Hepatocyte (in vitro differentiated cells): Measurements from ENCODE around the gene PLCL1.

Source experiments
- EZH2 ChIP-seq: fragments of 200-600 bp; sonication (generic); IDR thresholded peaks from 2 replicates; pipeline ENCODE4 v1.6.1; 2016; ENCODE audit warnings: antibody characterized with exemption, mild to moderate bottlenecking, borderline replicate concordance
- TF ChIP-seq, protein P1 (sequence below): fragments of 200-600 bp; sonication (generic); IDR thresholded peaks from 2 replicates; pipeline ENCODE4 v1.5.1; 2016; ENCODE audit warnings: antibody characterized with exemption, mild to moderate bottlenecking; ENCODE audit not compliant: poor library complexity

DNA sequence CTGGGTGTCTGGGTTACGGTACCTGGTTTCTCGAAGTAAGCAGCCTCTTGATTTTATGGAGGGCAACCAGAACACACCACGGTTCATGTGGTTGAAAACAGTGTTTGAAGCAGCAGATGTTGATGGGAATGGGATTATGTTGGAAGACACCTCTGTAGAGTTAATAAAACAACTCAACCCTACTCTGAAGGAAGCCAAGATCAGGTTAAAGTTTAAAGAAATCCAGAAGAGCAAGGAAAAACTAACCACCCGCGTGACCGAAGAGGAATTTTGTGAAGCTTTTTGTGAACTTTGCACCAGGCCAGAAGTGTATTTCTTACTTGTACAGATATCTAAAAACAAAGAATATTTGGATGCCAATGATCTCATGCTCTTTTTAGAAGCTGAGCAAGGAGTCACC is 279.8 kb downstream of the PLCL1 start:
- TF ChIP-seq, protein P1, sequence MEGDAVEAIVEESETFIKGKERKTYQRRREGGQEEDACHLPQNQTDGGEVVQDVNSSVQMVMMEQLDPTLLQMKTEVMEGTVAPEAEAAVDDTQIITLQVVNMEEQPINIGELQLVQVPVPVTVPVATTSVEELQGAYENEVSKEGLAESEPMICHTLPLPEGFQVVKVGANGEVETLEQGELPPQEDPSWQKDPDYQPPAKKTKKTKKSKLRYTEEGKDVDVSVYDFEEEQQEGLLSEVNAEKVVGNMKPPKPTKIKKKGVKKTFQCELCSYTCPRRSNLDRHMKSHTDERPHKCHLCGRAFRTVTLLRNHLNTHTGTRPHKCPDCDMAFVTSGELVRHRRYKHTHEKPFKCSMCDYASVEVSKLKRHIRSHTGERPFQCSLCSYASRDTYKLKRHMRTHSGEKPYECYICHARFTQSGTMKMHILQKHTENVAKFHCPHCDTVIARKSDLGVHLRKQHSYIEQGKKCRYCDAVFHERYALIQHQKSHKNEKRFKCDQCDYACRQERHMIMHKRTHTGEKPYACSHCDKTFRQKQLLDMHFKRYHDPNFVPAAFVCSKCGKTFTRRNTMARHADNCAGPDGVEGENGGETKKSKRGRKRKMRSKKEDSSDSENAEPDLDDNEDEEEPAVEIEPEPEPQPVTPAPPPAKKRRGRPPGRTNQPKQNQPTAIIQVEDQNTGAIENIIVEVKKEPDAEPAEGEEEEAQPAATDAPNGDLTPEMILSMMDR: no peak
- no peak for TF ChIP-seq EZH2
